ENCODE results near the gene NINJ1.
A peak's percentile ranks its signal among the peaks of the same experiment; 100 is the strongest.

The NINJ1 gene

GRCh38 chr9:93159601-93160471, 25.8 kb upstream of the NINJ1 start:
- DNase-seq = peak; percentile 86
- ATAC-seq = peak; percentile 85

- DNase-seq (peak; percentile 27), ATAC-seq (peak; percentile 76)
Observed at GRCh38 chr9:93156475-93157008, 22.5 kb upstream of the NINJ1 start.

- ATAC-seq (no peak), DNase-seq (no peak)
Observed at GRCh38 chr9:93155716-93156474, 21.8 kb upstream of the NINJ1 start.

- peak; percentile 58 for DNase-seq
Observed at GRCh38 chr9:93154293-93154903, 20.3 kb upstream of the NINJ1 start.

GRCh38 chr9:93151097-93151784, 17.2 kb upstream of the NINJ1 start:
- no peak for ATAC-seq

More at GRCh38 chr9:93154293-93154903, 20.3 kb upstream of the NINJ1 start:
- no peak for ATAC-seq

DNA sequence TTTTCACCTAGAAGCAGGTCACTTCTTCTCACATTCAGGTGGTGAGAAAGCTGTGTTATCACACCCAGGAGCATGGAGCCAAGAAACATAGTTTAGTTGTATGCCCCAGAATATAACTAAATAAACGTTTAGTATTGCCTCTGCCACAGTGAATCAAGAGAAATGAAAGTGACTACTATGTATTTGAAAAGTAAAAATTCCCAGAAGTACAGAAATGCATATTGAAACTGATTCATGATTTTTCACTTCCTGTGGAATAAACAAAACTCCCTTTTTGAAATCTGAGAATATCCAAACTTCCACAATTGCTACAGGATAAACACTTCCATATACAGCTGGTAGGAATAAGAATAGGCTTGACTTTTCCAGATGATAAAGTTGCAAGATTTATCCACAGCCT, 15.3 kb upstream of the NINJ1 start:
- no peak for DNase-seq
- no peak for ATAC-seq

More at GRCh38 chr9:93151097-93151784, 17.2 kb upstream of the NINJ1 start:
- DNase-seq = no peak

- no peak for DNase-seq
- no peak for ATAC-seq
Observed at GRCh38 chr9:93148721-93149120, 14.7 kb upstream of the NINJ1 start.

GRCh38 chr9:93147632-93148031, 13.6 kb upstream of the NINJ1 start:
- DNase-seq (no peak), ATAC-seq (no peak)

DNA sequence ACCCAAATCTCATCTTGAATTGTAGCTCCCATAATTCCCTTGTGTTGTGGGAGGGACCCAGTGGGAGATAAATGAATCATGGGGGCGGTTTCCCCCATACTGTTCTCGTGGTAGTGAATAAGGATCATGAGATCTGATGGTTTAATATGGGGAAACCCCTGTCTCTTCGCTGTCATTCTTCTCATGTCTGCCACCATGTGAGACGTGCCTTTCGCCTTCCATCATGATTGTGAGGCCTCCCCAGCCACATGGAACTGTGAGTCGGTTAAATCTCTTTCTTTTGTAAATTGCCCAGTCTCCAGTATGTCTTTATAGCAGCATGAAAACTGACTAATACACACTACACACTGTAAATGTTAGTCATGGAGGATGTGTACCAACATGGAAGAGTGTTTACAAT, 12.6 kb upstream of the NINJ1 start:
- ATAC-seq (peak; percentile 58), DNase-seq (peak; percentile 59)

DNA sequence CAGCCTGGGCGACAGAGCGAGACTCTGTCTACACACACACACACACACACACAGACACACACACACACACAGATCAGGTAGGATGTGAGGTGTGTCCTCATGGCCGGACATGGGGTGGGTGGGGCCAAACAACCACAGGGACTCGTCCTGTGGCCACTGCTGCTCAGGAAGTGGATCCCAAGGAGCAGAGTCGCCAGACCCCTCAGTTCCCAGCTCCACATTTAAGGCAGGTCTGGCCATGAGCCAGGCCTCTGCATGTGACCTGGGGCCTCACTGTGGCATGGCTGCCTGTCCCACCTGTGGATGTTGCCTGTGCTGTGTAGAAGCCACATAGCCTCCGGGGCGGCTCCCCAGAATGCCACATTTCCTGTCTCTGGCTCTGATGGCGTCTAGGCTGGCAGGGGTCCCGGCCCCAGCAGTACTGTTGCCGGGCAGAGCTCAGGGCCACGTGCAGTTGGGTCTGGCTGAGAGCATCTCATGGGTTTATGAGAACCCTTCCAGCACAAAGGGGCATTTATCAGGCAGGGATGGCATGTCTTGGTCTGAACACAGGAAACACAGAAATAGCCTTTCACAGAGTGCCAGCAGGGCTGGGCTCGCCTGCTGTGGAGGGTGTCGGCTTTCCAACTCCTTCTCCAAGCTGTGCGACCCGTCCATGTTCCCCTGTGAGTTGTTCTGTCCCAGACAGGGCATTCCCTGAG, 9.9 kb upstream of the NINJ1 start:
- DNase-seq = peak; percentile 49
- peak; percentile 38 for ATAC-seq

GRCh38 chr9:93141771-93142483, 7.9 kb upstream of the NINJ1 start:
- ATAC-seq (no peak), DNase-seq (no peak)

- no peak for DNase-seq
- no peak for ATAC-seq
Observed at GRCh38 chr9:93139365-93140182, 5.5 kb upstream of the NINJ1 start.

DNA sequence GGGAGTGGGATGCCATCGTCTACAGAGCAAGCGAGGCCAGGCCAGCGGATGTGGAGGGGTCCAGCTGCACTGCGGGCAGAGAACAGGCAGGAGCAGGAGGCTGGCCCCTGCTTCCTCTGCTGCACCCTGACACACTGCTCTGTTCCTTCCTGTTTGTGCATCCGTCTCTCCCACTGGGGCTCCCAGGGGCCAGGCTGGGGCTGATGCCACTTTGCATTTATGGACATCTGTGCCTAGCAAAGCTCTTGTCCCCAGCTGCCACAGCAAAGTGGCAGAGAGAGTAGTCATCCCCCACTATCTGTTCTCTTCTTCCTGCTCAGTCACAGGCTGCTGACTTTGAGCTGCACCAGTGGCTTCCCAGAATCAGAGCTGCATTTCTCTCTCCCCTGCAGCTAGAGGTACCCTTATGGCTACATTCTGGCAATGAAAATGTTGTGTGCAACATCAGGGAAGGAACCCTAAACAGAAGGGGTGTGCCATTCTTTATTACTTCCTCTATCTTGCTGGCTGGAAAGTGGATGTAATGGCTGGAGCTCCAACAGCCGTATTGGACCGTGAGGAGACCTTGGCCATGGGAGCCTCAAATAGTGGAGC, 4.2 kb upstream of the NINJ1 start:
- DNase-seq = no peak
- ATAC-seq = no peak

- ATAC-seq (no peak), DNase-seq (no peak)
Observed at GRCh38 chr9:93137362-93137761, 3.3 kb upstream of the NINJ1 start.

DNA sequence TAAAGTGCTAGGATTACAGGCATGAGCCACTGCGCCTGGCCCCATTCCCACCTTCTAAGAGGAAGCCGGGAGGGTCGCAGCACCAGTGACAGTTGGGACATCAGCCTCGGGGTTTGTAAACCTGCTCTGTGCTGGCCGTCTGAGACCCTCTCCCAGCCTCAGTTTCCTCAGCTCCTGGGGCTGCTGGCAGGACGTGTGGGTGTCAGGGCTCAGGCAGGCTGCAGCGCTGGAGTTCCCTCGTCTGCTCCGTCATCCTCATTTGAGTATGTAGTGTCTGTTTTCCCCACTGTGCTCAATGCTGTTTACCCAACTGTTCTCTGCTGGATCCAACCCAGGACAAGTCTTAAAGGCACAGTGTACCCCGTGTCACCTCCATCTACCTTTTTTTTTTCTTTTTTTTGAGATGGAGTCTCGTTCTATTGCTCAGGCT, 2.0 kb upstream of the NINJ1 start:
- no peak for DNase-seq
- no peak for ATAC-seq

DNA sequence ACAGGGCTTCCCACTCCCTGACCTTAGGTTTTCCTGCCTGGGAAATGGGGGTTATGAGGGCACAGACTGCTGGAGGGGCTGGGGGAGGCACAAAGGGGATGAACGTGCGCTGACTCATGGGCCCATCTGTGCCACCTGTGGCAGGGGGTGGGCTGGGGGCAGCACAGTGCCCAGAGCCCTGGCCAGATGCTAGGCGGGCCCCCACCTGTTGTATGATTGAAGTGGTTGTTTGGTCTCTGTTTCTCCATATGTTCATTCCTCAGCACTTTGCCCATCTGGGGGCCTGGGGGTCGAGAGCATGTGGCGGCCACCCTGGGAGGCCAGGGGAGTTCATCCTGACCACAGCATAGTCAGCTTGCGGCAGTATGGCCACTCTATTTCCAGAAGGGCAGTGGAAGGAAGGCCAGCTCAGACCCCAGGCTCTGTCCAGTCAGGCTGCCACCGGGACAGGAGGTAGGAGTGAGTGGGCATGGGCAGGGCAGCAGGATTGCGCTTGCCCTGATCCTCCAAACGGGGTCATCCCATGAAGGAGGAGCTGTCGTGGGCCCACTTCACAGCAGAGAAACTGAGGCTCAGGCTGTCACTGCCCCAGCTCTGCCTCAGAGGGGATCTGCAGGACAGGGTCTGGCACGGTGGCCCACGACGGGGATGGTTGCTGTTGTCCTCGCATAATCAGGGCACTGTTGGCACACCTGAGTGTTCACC, 841 bp upstream of the NINJ1 start:
- ATAC-seq (no peak), DNase-seq (no peak)

DNA sequence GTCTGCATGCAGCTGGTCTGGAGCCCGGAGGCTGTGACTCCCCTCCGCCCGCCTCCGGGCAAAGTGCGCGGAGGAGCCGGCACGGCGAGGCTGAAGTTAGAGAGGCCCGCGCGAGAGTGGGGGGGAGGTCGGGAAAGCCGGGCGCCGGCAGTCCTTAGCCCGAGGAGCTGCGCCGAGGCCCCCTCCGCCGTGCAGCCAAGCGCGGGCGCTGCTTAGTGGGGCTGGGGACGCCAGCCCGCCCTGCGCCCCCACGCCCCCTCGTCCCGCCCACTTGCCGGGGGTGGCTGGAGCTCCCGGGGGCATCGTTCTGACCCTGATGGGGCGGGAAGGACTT, 403 bp downstream of the NINJ1 start:
- ATAC-seq = no peak
- peak; percentile 76 for DNase-seq

- peak; percentile 30 for ATAC-seq
Observed at GRCh38 chr9:93132946-93133680, 938 bp downstream of the NINJ1 start.

More at GRCh38 chr9:93132946-93133680, 938 bp downstream of the NINJ1 start:
- no peak for DNase-seq

All from stimulated activated naive CD8-positive, alpha-beta T cell treated with anti-CD3 and anti-CD28 coated beads, Interleukin-15, Interleukin-2, amounts not matched to agents 100 U/mL and 50 U/mL, for 24 hours (primary cell).